ENCODE measurements around the gene VCP.

VCP gene

DNA sequence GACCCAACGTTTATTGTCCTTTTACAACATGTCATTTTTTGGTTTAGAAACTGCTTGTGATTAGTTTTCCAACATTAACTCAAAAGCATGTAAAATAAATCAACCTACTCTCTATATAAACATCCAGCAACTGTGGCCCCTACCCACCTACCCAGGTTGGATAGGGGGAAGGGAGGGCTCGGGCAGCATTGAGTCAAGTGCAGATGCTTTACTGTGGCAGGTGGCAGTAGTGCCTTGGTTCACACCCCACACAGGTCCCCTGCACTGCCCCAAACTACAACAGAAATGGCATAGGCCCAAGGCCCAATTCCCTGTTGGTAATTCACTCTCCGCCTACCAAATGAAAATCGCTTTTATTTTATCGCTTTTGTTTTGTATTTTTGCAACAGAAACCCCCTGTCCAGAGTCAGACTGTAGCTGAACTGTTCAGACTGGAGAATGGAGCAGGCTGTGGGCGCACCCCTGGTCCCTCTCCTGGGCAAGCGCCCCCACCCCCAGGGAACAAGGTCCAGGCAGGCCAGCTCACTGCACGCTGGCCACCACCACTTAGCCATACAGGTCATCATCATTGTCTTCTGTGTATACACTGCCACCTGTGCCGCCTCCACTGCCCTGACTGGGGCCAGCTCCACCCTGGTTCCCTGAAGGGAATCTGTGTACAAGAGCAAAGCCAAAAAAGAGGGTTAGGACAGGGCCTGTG is 15.7 kb downstream of the VCP start:
- Histone ChIP-seq H3K4me2 (ENCODE audit: low read length) (no peak overlapping the region), H3K4me1 (ENCODE audit: insufficient read depth, low read length, severe bottlenecking) (no peaks in the 10 kb centered on the region), H3K27me3 (ENCODE audit: insufficient read depth, low read length) (no peaks in the 10 kb centered on the region), H4K20me1 (ENCODE audit: insufficient read depth, low read length) (peaks cover 2% of the 10 kb centered on the region; the same call in 1 of the 2 replicates), H3K4me3 (ENCODE audit: low read depth, low read length, poor library complexity, severe bottlenecking) (no peak overlapping the region), H3K9me2 (ENCODE audit: low read depth, low read length) (no peaks in the 10 kb centered on the region), H3K27ac (ENCODE audit: low read depth, low read length, poor library complexity, severe bottlenecking) (no peak overlapping the region), H2AFZ (ENCODE audit: low read length) (no peak overlapping the region), H3F3A (ENCODE audit: insufficient read depth, low read length) (0 out of 2 replicates have a peak, but pooled peaks cover 3% of the 10 kb centered on the region), H3K9me3 (ENCODE audit: low read length) (no peaks in the 10 kb centered on the region), H3K79me2 (ENCODE audit: insufficient read depth, low read length) (no peaks in the 10 kb centered on the region), H3K9ac (ENCODE audit: low read length) (no peak overlapping the region), H3K36me3 (ENCODE audit: insufficient read depth, low read length) (peaks cover 83% of the 10 kb centered on the region)
- TF ChIP-seq EZH2 (IDR thresholded peaks at IDR 0.05; ENCODE audit: borderline replicate concordance, low read length), result no peak
- no peak for TF ChIP-seq CTCF (IDR thresholded peaks at IDR 0.05; ENCODE audit: low read length)

- Histone ChIP-seq H3K27me3 (ENCODE audit: insufficient read depth, low read length) (no peaks in the 10 kb centered on the region), H3K36me3 (ENCODE audit: insufficient read depth, low read length) (peaks cover 74% of the 10 kb centered on the region), H3K9me3 (ENCODE audit: low read length) (no peaks in the 10 kb centered on the region), H3K9ac (ENCODE audit: low read length) (no peak overlapping the region), H3K4me1 (ENCODE audit: insufficient read depth, low read length, severe bottlenecking) (no peaks in the 10 kb centered on the region), H3K9me2 (ENCODE audit: low read depth, low read length) (no peaks in the 10 kb centered on the region), H3K27ac (ENCODE audit: low read depth, low read length, poor library complexity, severe bottlenecking) (no peak overlapping the region), H3K4me2 (ENCODE audit: low read length) (no peak overlapping the region), H3F3A (ENCODE audit: insufficient read depth, low read length) (0 out of 2 replicates have a peak, but pooled peaks cover 3% of the 10 kb centered on the region), H4K20me1 (ENCODE audit: insufficient read depth, low read length) (peaks cover 2% of the 10 kb centered on the region; the same call in 1 of the 2 replicates), H2AFZ (ENCODE audit: low read length) (no peak overlapping the region), H3K4me3 (ENCODE audit: low read depth, low read length, poor library complexity, severe bottlenecking) (no peak overlapping the region), H3K79me2 (ENCODE audit: insufficient read depth, low read length) (no peaks in the 10 kb centered on the region)
- TF ChIP-seq EZH2 (IDR thresholded peaks at IDR 0.05; ENCODE audit: borderline replicate concordance, low read length), result no peak
- TF ChIP-seq CTCF (IDR thresholded peaks at IDR 0.05; ENCODE audit: low read length), result no peak
These were observed 17.4 kb downstream of the VCP start for GRCh38 chr9:35054871-35055644.

DNA sequence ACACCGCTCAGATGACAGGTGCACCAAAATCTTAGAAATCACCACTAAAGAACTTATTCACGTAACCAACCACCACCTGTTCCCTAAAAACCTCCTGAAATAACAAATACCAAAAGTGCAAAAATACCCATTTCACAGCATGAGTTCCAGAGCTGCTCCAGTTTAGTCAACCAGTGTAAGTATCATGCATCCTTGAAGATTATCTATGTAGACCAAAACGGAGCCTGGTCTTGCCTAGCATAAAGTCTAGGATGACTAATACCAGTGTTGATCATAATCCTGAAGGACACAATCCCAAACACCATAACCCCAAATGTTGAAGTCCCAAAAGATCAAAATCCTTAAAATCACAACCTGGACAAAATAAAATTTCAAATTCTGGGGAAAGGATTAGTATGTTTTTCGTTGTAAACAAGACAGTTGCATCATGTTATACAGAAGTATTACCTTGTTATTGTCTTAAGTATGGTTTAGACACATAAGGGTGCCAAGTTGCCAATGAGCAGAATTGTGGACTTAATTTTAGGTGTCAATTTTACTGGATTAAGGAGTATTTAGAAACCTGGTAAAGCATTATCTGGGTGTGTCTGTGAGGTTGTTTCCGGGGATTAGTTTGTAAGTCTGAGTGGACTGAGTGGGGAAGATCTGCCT is 18.1 kb downstream of the VCP start:
- H3K36me3 ChIP-seq (ENCODE audit: insufficient read depth, low read length), result peaks cover 66% of the 10 kb centered on the region
- no peaks in the 10 kb centered on the region for H3K9me3 ChIP-seq (ENCODE audit: low read length)
- H3K79me2 ChIP-seq (ENCODE audit: insufficient read depth, low read length), result no peaks in the 10 kb centered on the region
- H3K27me3 ChIP-seq (ENCODE audit: insufficient read depth, low read length), result no peaks in the 10 kb centered on the region
- TF ChIP-seq CTCF (IDR thresholded peaks at IDR 0.05; ENCODE audit: low read length) (no peak), EZH2 (IDR thresholded peaks at IDR 0.05; ENCODE audit: borderline replicate concordance, low read length) (no peak)
- H3F3A ChIP-seq (ENCODE audit: insufficient read depth, low read length), result 0 out of 2 replicates have a peak, but pooled peaks cover 3% of the 10 kb centered on the region
- H3K4me1 ChIP-seq (ENCODE audit: insufficient read depth, low read length, severe bottlenecking), result no peaks in the 10 kb centered on the region
- no peak overlapping the region for H3K4me3 ChIP-seq (ENCODE audit: low read depth, low read length, poor library complexity, severe bottlenecking)
- no peak overlapping the region for H3K9ac ChIP-seq (ENCODE audit: low read length)
- H3K27ac ChIP-seq (ENCODE audit: low read depth, low read length, poor library complexity, severe bottlenecking), result no peak overlapping the region
- peaks cover 2% of the 10 kb centered on the region; the same call in 1 of the 2 replicates for H4K20me1 ChIP-seq (ENCODE audit: insufficient read depth, low read length)
- H2AFZ ChIP-seq (ENCODE audit: low read length), result no peak overlapping the region
- no peak overlapping the region for H3K4me2 ChIP-seq (ENCODE audit: low read length)
- H3K9me2 ChIP-seq (ENCODE audit: low read depth, low read length), result no peaks in the 10 kb centered on the region
